ACC112 (cell line): ENCODE data around the gene BTN2A1.
"Not testable (repeated sequence)": the region's sequence is repeated elsewhere in the genome, so short reads cannot be mapped to it uniquely, and the experiment has no call there.

Experiments used
- H2AFZ ChIP-seq: fragments of 200-600 bp; sonication (generic); one replicate; pipeline ENCODE4 v1.6.0; 2017; ENCODE audit warnings: antibody characterized with exemption, low read length; ENCODE audit not compliant: unreplicated experiment
- H3K27ac ChIP-seq: fragments of 200-600 bp; sonication (generic); 2 replicates; pipeline ENCODE4 v1.5.1; 2014; ENCODE audit warnings: low read depth, mild to moderate bottlenecking, antibody characterized with exemption, low read length, moderate library complexity
- H3K27me3 ChIP-seq: fragments of 200-600 bp; sonication (generic); 2 replicates; pipeline ENCODE4 v1.6.1; 2014; ENCODE audit warnings: mild to moderate bottlenecking, antibody characterized with exemption, low read length, moderate library complexity, mixed read lengths; ENCODE audit not compliant: insufficient read depth
- H3K36me3 ChIP-seq: fragments of 200-600 bp; sonication (generic); 2 replicates; pipeline ENCODE4 v1.6.1; 2016; ENCODE audit warnings: mild to moderate bottlenecking, antibody characterized with exemption, low read length, moderate library complexity, mixed read lengths; ENCODE audit not compliant: insufficient read depth
- H3K4me1 ChIP-seq: fragments of 200-600 bp; sonication (generic); one replicate; pipeline ENCODE4 v1.6.1; 2016; ENCODE audit warnings: low read length, mixed read lengths; ENCODE audit not compliant: insufficient read depth, unreplicated experiment, control insufficient read depth
- H3K4me3 ChIP-seq: fragments of 200-600 bp; sonication (generic); 2 replicates; pipeline ENCODE4 v1.5.1; 2014; ENCODE audit warnings: mild to moderate bottlenecking, low read depth, low read length
- H3K79me2 ChIP-seq: fragments of 200-600 bp; sonication (generic); one replicate; pipeline ENCODE4 v1.6.0; 2016; ENCODE audit warnings: low read length; ENCODE audit not compliant: control insufficient read depth, unreplicated experiment, insufficient read depth

The BTN2A1 gene

DNA sequence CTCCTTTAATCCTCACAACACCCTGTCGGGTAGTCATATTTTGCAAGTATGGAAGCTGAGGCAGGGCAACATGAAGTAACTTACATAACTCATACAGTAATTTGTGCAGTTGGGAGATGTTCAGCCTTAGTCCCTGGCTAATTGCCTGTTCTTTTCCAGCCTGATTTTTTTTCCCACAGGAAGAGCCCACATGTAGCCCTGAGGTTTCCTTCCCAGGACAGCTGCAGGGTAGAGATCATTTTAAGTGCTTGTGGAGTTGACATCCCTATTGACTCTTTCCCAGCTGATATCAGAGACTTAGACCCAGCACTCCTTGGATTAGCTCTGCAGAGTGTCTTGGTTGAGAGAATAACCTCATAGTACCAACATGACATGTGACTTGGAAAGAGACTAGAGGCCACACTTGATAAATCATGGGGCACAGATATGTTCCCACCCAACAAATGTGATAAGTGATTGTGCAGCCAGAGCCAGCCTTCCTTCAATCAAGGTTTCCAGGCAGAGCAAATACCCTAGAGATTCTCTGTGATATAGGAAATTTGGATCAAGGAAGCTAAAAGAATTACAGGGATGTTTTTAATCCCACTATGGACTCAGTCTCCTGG is 5.0 kb upstream of the BTN2A1 start:
- Histone ChIP-seq H3K27ac (no peak overlapping the region), H3K36me3 (peaks cover 9% of the 10 kb centered on the region; the same call in 1 of the 2 replicates), H3K4me3 (no peak overlapping the region), H3K27me3 (no peaks in the 10 kb centered on the region), H3K79me2 (no peaks in the 10 kb centered on the region), H2AFZ (no peak overlapping the region), H3K4me1 (peaks cover 24% of the 10 kb centered on the region)

- H3K4me3 ChIP-seq, result no peak overlapping the region
- H2AFZ ChIP-seq, result no peak overlapping the region
- peaks cover 32% of the 10 kb centered on the region for H3K4me1 ChIP-seq
- no peaks in the 10 kb centered on the region for H3K27me3 ChIP-seq
- peaks cover 2% of the 10 kb centered on the region; the same call in 1 of the 2 replicates for H3K36me3 ChIP-seq
- no peak overlapping the region for H3K27ac ChIP-seq
- H3K79me2 ChIP-seq, result peaks cover 17% of the 10 kb centered on the region
Observed at GRCh38 chr6:26454631-26455030, 3.1 kb upstream of the BTN2A1 start.

- Histone ChIP-seq H3K27ac (no peak overlapping the region), H3K79me2 (peaks cover 25% of the 10 kb centered on the region), H3K36me3 (peaks cover 8% of the 10 kb centered on the region), H3K27me3 (no peaks in the 10 kb centered on the region), H3K4me1 (peaks cover 40% of the 10 kb centered on the region), H2AFZ (no peak overlapping the region), H3K4me3 (no peak overlapping the region)
Observed at GRCh38 chr6:26455357-26455970, 2.3 kb upstream of the BTN2A1 start.

- Histone ChIP-seq H3K4me3 (peak overlapping the region; percentile 78), H3K27me3 (no peaks in the 10 kb centered on the region), H3K36me3 (peaks cover 24% of the 10 kb centered on the region), H3K27ac (peak overlapping the region; percentile 63), H3K79me2 (peaks cover 38% of the 10 kb centered on the region), H3K4me1 (peaks cover 50% of the 10 kb centered on the region), H2AFZ (peak overlapping the region; percentile 48)
Observed at GRCh38 chr6:26457264-26457805, 420 bp upstream of the BTN2A1 start.

DNA sequence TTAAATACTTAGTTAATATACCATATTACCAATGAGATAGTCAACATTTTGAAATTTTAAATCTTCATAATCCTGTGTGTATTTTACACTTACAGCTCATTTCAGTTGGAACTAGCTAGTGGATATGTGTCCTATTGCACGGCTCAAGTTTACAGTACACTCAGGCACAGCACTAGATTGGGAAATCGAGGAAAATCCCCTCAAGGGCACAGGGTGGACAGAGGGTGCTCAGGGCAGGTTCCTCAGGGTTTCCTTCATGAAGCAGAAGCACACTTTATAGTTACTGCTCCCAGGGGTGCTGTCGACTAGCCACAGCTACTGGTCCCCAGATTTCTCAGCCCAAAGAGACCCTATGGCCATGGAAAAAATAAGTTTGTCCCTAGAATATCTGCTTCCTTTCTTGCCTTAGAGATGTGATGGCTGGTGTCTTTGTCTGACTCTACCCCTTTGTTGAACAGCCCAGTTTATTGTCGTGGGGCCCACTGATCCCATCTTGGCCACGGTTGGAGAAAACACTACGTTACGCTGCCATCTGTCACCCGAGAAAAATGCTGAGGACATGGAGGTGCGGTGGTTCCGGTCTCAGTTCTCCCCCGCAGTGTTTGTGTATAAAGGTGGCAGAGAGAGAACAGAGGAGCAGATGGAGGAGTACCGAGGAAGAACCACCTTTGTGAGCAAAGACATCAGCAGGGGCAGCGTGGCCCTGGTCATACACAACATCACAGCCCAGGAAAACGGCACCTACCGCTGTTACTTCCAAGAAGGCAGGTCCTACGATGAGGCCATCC is 1.5 kb downstream of the BTN2A1 start:
- peaks cover 50% of the 10 kb centered on the region for H3K4me1 ChIP-seq
- H3K4me3 ChIP-seq, result peak overlapping the region; percentile 78
- no peak overlapping the region for H3K27ac ChIP-seq
- H3K79me2 ChIP-seq, result peaks cover 43% of the 10 kb centered on the region
- no peak overlapping the region for H2AFZ ChIP-seq
- peaks cover 36% of the 10 kb centered on the region for H3K36me3 ChIP-seq
- H3K27me3 ChIP-seq, result no peaks in the 10 kb centered on the region

- H3K27me3 ChIP-seq, H3K27ac ChIP-seq, H2AFZ ChIP-seq: not testable (repeated sequence)
- Histone ChIP-seq H3K4me3 (peak overlapping the region; percentile 2; the same call in 1 of the 2 replicates), H3K36me3 (peaks cover 51% of the 10 kb centered on the region), H3K4me1 (peaks cover 31% of the 10 kb centered on the region), H3K79me2 (peaks cover 43% of the 10 kb centered on the region)
Observed at GRCh38 chr6:26461353-26461752, 3.6 kb downstream of the BTN2A1 start.

GRCh38 chr6:26464014-26464413 is 6.3 kb downstream of the BTN2A1 start:
- H3K79me2 ChIP-seq, result peaks cover 33% of the 10 kb centered on the region
- no peaks in the 10 kb centered on the region for H3K27me3 ChIP-seq
- peaks cover 24% of the 10 kb centered on the region for H3K4me1 ChIP-seq
- H3K27ac ChIP-seq, result no peak overlapping the region
- no peak overlapping the region for H3K4me3 ChIP-seq
- no peak overlapping the region for H2AFZ ChIP-seq
- peaks cover 59% of the 10 kb centered on the region for H3K36me3 ChIP-seq

GRCh38 chr6:26464416-26465131 is 6.8 kb downstream of the BTN2A1 start:
- Histone ChIP-seq H3K79me2 (peaks cover 27% of the 10 kb centered on the region), H3K27me3 (no peaks in the 10 kb centered on the region), H2AFZ (no peak overlapping the region), H3K4me3 (no peak overlapping the region), H3K27ac (no peak overlapping the region), H3K4me1 (peaks cover 19% of the 10 kb centered on the region), H3K36me3 (peaks cover 61% of the 10 kb centered on the region)

DNA sequence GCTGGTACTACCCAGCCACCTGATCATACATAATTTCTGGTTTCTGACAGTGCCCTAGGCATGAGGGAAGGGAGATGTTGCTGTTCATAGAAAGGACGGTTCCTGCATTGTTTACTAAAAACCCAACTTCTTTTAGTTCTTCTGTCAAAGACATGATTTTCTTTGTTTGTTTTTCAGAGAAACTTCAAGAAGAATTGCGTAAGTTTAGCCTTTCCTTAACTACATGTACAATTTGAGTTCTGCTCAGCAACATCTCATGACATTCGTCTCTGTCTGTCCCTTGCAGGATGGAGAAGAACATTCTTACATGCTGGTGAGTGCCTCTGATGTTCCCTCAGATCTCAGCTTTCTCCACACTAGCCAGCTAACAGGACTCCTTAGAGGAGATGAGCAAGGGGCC is 8.0 kb downstream of the BTN2A1 start:
- Histone ChIP-seq H3K27ac (no peak overlapping the region), H2AFZ (no peak overlapping the region), H3K4me1 (peaks cover 7% of the 10 kb centered on the region), H3K79me2 (peaks cover 15% of the 10 kb centered on the region), H3K4me3 (no peak overlapping the region), H3K27me3 (no peaks in the 10 kb centered on the region), H3K36me3 (peaks cover 53% of the 10 kb centered on the region)

DNA sequence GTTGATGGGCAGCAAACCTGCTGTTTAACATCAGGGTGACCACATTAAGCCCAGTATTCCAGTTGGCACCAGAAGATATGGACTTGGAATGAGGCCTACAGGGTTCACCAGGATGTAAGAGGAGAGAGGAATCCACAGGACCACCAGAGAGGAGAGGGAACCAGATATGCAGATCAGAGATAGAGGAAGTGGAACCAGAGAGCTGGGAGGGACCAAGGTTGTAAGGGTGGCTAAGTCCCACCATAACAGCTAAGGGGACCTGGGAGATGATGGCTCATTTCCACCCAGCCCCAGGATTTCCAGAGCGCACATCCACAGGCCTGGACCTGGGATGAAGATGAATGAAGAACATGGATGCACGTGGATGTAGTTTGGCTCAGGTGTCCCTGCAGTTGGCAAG is 11.1 kb downstream of the BTN2A1 start:
- Histone ChIP-seq H3K79me2 (no peaks in the 10 kb centered on the region), H3K4me3 (no peak overlapping the region), H3K27ac (no peak overlapping the region), H2AFZ (no peak overlapping the region), H3K36me3 (peaks cover 29% of the 10 kb centered on the region), H3K4me1 (peaks cover 5% of the 10 kb centered on the region), H3K27me3 (no peaks in the 10 kb centered on the region)
